GM19193 (cell line): ENCODE results near the gene MTHFD1.

Source experiments
- POLR2A ChIP-seq: IDR thresholded peaks from 4 replicates; pipeline ENCODE4 v1.6.1; 2011; ENCODE audit not compliant: insufficient read depth, insufficient read length; ENCODE audit errors: extremely low read depth

MTHFD1 gene

GRCh38 chr14:64464651-64465050, 76.5 kb downstream of the MTHFD1 start:
- no peak for TF ChIP-seq POLR2A

GRCh38 chr14:64465191-64465822, 77.2 kb downstream of the MTHFD1 start, which contains the start of gene AKAP5:
Gene AKAP5, plus strand, starts transcription at chr14:64465499. Its CDS starts 2,896 bp downstream, at chr14:64468395.
- peak; percentile 45 for TF ChIP-seq POLR2A

- no peak for TF ChIP-seq POLR2A
Measured at GRCh38 chr14:64465831-64466554, 77.8 kb downstream of the MTHFD1 start.

GRCh38 chr14:64467101-64467500, 78.9 kb downstream of the MTHFD1 start:
- TF ChIP-seq POLR2A, result no peak

- TF ChIP-seq POLR2A, result no peak
Measured at GRCh38 chr14:64467566-64467965, 79.4 kb downstream of the MTHFD1 start.

- TF ChIP-seq POLR2A, result no peak
Measured at GRCh38 chr14:64468451-64468850, 80.3 kb downstream of the MTHFD1 start.

GRCh38 chr14:64474041-64474440, 85.9 kb downstream of the MTHFD1 start:
- TF ChIP-seq POLR2A, result no peak

- no peak for TF ChIP-seq POLR2A
Measured at GRCh38 chr14:64474698-64475097, 86.5 kb downstream of the MTHFD1 start.

GRCh38 chr14:64475585-64476273, 87.6 kb downstream of the MTHFD1 start:
- TF ChIP-seq POLR2A, result no peak

- TF ChIP-seq POLR2A, result no peak
Measured at GRCh38 chr14:64476438-64476837, 88.3 kb downstream of the MTHFD1 start.

- TF ChIP-seq POLR2A, result no peak
Measured at GRCh38 chr14:64478634-64479250, 90.6 kb downstream of the MTHFD1 start.

GRCh38 chr14:64488590-64489099, 100.5 kb downstream of the MTHFD1 start:
- TF ChIP-seq POLR2A, result no peak

- no peak for TF ChIP-seq POLR2A
Measured at GRCh38 chr14:64491637-64492036, 103.5 kb downstream of the MTHFD1 start.

- no peak for TF ChIP-seq POLR2A
Measured at GRCh38 chr14:64493455-64493854, 105.3 kb downstream of the MTHFD1 start.

GRCh38 chr14:64495252-64495651, 107.1 kb downstream of the MTHFD1 start:
- no peak for TF ChIP-seq POLR2A

- no peak for TF ChIP-seq POLR2A
Measured at GRCh38 chr14:64496764-64497163, 108.6 kb downstream of the MTHFD1 start.

GRCh38 chr14:64500088-64500487, 111.9 kb downstream of the MTHFD1 start:
- TF ChIP-seq POLR2A, result no peak
